K562 (cell line): ENCODE results near the gene TMCC1. TPM values are rescaled to one million over a fixed set of nuclear protein-coding genes. Genes with fewer than 3 reads are reported as not detected.

Experiments used
- ATAC-seq: fragments of 200-7000 bp; cut with Tn5 transposase; 3 replicates; pipeline ENCODE4 v1.9.1; 2020; ENCODE audit warnings: moderate library complexity
- BruUV-seq: library from RNA; stranded (reverse); fragments of 400-500 nt; replicated peaks from 2 replicates; lab custom pipeline; 2021; lab: Mats Ljungman, UMichigan
- CTCF ChIA-PET: fragments of 300-600 bp; formaldehyde crosslinking; extraction: SDS; loops from one replicate; lab custom pipeline; 2021; ENCODE audit warnings: low intra/inter-chr PET ratio; lab: Yijun Ruan, JAX
- POLR2A ChIA-PET: fragments of 300-600, 350-650 bp; sonication (Branson Sonifier 250); formaldehyde crosslinking; extraction: SDS; loops from one replicate; lab custom pipeline; 2021; ENCODE audit warnings: antibody characterized with exemption, inconsistent platforms; lab: Yijun Ruan, JAX
- DNase-seq, 4 experiments: peaks; one replicate each; pipeline versions ENCODE4 v3.0.0 to v3.0.0-alpha.2; 2011 to 2018; ENCODE audit warnings: low spot score in 3 of 4, mixed read lengths in 3 of 4; ENCODE audit errors: extremely low read depth in 1 of 4
- FAIRE-seq: peaks from 2 replicates; lab custom pipeline; 2011; peaks lifted over from hg19 to GRCh38; lab: Jason Lieb, UNC
- H2AFZ ChIP-seq: 2 replicates; pipeline ENCODE4 v1.6.0; 2011; ENCODE audit warnings: low read depth, low read length, control low read depth, inconsistent platforms
- H3K27ac ChIP-seq: fragments of 200-600 bp; 3 replicates; pipeline ENCODE4 v1.8.0; 2011; ENCODE audit warnings: low read depth, mild to moderate bottlenecking, control low read depth, inconsistent platforms, low read length, moderate library complexity, mixed read lengths; ENCODE audit errors: extremely low read depth
- H3K27me3 ChIP-seq, 2 experiments: fragments of 300-600 bp in 1 of 2; 2 replicates in 1 of 2; 3 replicates in 1 of 2; pipeline versions ENCODE4 v1.6.0 to v1.8.0; 2011; ENCODE audit warnings: inconsistent platforms in 2 of 2, low read length in 2 of 2, mild to moderate bottlenecking in 1 of 2, mixed read lengths in 1 of 2, moderate library complexity in 1 of 2; ENCODE audit not compliant: control insufficient read depth in 2 of 2, insufficient read depth in 2 of 2
- H3K36me3 ChIP-seq: fragments of 300-600 bp; 3 replicates; pipeline ENCODE4 v1.8.0; 2011; ENCODE audit warnings: mild to moderate bottlenecking, low read length, inconsistent platforms; ENCODE audit not compliant: control insufficient read depth, insufficient read depth
- H3K4me1 ChIP-seq, 2 experiments: fragments of 200-600 bp in 1 of 2; replicated peaks in 1 of 2; 2 replicates in 1 of 2; 3 replicates in 1 of 2; pipeline versions ENCODE4 v1.5.1 to v1.8.0; 2011; ENCODE audit warnings: inconsistent platforms in 2 of 2, low read length in 2 of 2, mild to moderate bottlenecking in 1 of 2, mixed read lengths in 1 of 2, moderate library complexity in 1 of 2; ENCODE audit not compliant: control insufficient read depth in 2 of 2, insufficient read depth in 2 of 2
- H3K4me2 ChIP-seq: 2 replicates; pipeline ENCODE4 v1.6.1; 2011; ENCODE audit warnings: low read length, control low read depth, inconsistent platforms, mixed read lengths; ENCODE audit not compliant: insufficient read depth
- H3K4me3 ChIP-seq: fragments of 200-600 bp; sonication (generic), shearing (Covaris generic); 2 replicates; pipeline ENCODE4 v1.5.1; 2016; ENCODE audit warnings: control low read depth, inconsistent platforms
- H3K79me2 ChIP-seq: fragments of 200-600 bp; 3 replicates; pipeline ENCODE4 v1.8.0; 2011; ENCODE audit warnings: low read length, inconsistent platforms; ENCODE audit not compliant: control insufficient read depth, insufficient read depth
- H3K9ac ChIP-seq, 2 experiments: 2 replicates each; pipeline versions ENCODE4 v1.6.0 to v1.6.1; 2011; ENCODE audit warnings: low read depth in 2 of 2, low read length in 2 of 2, control low read depth in 1 of 2, inconsistent platforms in 1 of 2, mild to moderate bottlenecking in 1 of 2, mixed read lengths in 1 of 2; ENCODE audit not compliant: insufficient read depth in 1 of 2
- H3K9me1 ChIP-seq: one replicate; pipeline ENCODE4 v1.6.0; 2011; ENCODE audit warnings: inconsistent platforms, mild to moderate bottlenecking, low read length, moderate library complexity; ENCODE audit not compliant: control insufficient read depth, insufficient read depth
- H3K9me3 ChIP-seq: replicated peaks from 2 replicates; pipeline ENCODE4 v1.5.1; 2011; ENCODE audit warnings: low read depth, low read length, inconsistent platforms; ENCODE audit not compliant: control insufficient read depth, insufficient read depth
- H4K20me1 ChIP-seq: replicated peaks from 2 replicates; pipeline ENCODE4 v1.6.1; 2011; ENCODE audit warnings: low read length, inconsistent platforms, mixed read lengths; ENCODE audit not compliant: control insufficient read depth, insufficient read depth
- NEUROD1 ChIP-seq: fragments of 150-350 bp; IDR thresholded peaks from 2 replicates; pipeline ENCODE4 v1.6.1; 2014; ENCODE audit warnings: borderline replicate concordance, low read length, low read depth; ENCODE audit not compliant: partially characterized antibody
- RBFOX2 ChIP-seq: fragments of 200-400 bp; formaldehyde crosslinking; IDR thresholded peaks from 2 replicates; pipeline ENCODE4 v1.6.1; 2017; ENCODE audit warnings: low read depth, mild to moderate bottlenecking, low read length, moderate library complexity
- SMC3 ChIP-seq: conservative IDR thresholded peaks from 2 replicates; pipeline ENCODE4 v1.6.1; 2011; ENCODE audit warnings: low read depth, low read length, improper control_type of control experiment; ENCODE audit not compliant: insufficient read depth
- ZZZ3 ChIP-seq: fragments of 450-650 bp; IDR thresholded peaks from 2 replicates; pipeline ENCODE4 v1.6.1; 2016; ENCODE audit warnings: antibody characterized with exemption, mild to moderate bottlenecking, moderate library complexity
- WGBS: fragments of 100-300 bp; shearing (Covaris generic); methylation state at CpG from one replicate; pipeline ENCODE4 v1.1.6; 2016; ENCODE audit warnings: low coverage, mixed read lengths; ENCODE audit not compliant: insufficient coverage; ENCODE audit errors: missing lambda C conversion rate; 5-methylcytosine and 5-hydroxymethylcytosine counted together
- in situ Hi-C: fragments of 300-500 bp; cut with MboI; formaldehyde crosslinking; loops from 4 replicates; pipeline ENCODE4 v1.15.0; 2018; ENCODE audit warnings: inconsistent platforms, mixed read lengths
- intact Hi-C: fragments of 100-400 bp; cut with micrococcal nuclease; formaldehyde crosslinking; loops from 2 replicates; pipeline ENCODE4 v1.14.2; 2022
- polyA plus RNA-seq, 8 experiments: library from polyadenylated mRNA; depleted of rRNA in 4 of 8; stranded (reverse) in 5 of 8; unstranded in 3 of 8; fragments of >200 nt; fragmentation: Nextera tagmentation in 2 of 8; fragmentation: Illumina TruSeq in 1 of 8; extraction: Ambion mirVana in 2 of 8; extraction: Trizol in 1 of 8; gene quantifications; 2 replicates each; pipeline versions ENCODE4 v1.2.1 to v1.2.3, GENCODE V29; 2011 to 2014; ENCODE audit warnings: inconsistent platforms in 1 of 8, missing spikeins in 1 of 8
- total RNA-seq, 7 experiments: library from RNA; depleted of rRNA in 6 of 7; stranded (reverse); fragments of >200 nt in 6 of 7; fragmentation: Illumina TruSeq in 2 of 7; extraction: Trizol in 2 of 7; gene quantifications; 2 replicates each; pipeline versions ENCODE4 v1.2.1 to v1.2.3, GENCODE V29; 2011 to 2021; ENCODE audit warnings: low replicate concordance in 1 of 7
- TF ChIP-seq, protein P1 (sequence below), 2 experiments: fragments of 450-650 bp; formaldehyde crosslinking in 1 of 2; IDR thresholded peaks; 2 replicates each; pipeline versions ENCODE4 v1.4.0 to v1.6.1; 2014 to 2020; ENCODE audit warnings: mild to moderate bottlenecking in 2 of 2, borderline replicate concordance in 1 of 2, low read depth in 1 of 2
- TF ChIP-seq, protein P2 (sequence below): sonication (generic); formaldehyde crosslinking; IDR thresholded peaks from 2 replicates; pipeline ENCODE4 v1.8.0; 2022; ENCODE audit warnings: mild to moderate bottlenecking, missing genetic modification reagents, borderline replicate concordance
- TF ChIP-seq, protein P3 (sequence below), 2 experiments: fragments of 450-650 bp; IDR thresholded peaks; 2 replicates each; pipeline ENCODE4 v1.6.1; 2016

Gene TMCC1
- total and polyA plus RNA-seq, 9 of the 15 experiments (the other 6 are each of a cell fraction or from before 2014, with no cell fraction given): 0.89 to 8.7 (median 4.0) TPM

DNA sequence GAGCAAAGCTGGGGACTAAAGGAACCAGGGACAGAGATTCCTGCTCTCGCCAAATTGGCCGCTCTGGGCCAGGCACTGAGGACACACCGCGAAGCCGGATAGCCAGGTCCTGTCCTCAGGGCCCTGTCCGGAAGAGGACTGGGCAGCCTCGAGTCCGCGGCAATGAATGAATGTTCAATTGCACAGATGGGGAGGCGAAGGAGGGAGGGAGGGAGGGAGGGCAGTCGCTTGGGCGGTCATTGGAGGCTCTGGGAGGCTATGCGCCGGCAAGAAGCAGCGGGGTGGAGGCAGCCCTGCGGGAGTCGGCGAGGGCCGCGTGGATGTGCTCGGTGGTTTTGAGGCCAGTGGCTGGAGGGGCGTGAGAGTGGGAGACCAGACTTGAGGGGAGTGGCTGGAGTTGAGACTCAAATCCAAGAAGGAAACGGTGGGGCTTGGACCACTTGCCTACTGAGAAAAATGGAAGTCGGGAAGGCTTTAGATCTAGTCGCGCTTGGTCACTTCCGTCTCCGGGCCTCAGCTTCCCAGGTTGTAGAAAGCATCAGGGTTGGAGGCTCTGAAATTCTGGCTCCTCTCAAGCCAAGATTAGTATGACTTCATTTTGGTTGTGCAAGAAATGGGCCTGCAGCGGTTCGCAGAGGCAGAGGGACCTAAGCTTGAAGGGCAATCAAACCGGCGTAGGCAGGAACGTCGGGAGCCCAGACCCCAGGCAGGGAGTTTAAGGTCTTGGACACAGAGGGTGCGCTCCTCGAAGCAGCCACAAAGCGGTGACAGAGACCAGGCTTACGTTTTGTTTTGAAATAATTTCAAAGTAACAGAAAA is 266.0 kb downstream of the TMCC1 start:
- Histone ChIP-seq H3K9ac (peak overlapping the region; percentile 71 to 90; a peak in 3 of 4 replicates), H2AFZ (peak overlapping the region; percentile 95), H3K36me3 (no peaks in the 10 kb centered on the region), H3K9me3 (no peaks in the 10 kb centered on the region), H3K4me1 (peaks cover 5 to 51% of the 10 kb centered on the region in 2 experiments), H4K20me1 (no peaks in the 10 kb centered on the region), H3K79me2 (no peaks in the 10 kb centered on the region), H3K27me3 (no peaks in the 10 kb centered on the region), H3K4me3 (peak overlapping the region; percentile 45), H3K9me1 (no peaks in the 10 kb centered on the region), H3K4me2 (peak overlapping the region; percentile 72), H3K27ac (no peak overlapping the region; the same call in 2 of the 3 replicates)
- BruUV-seq: TSS peak; percentile 89
- FAIRE-seq (no peak), ATAC-seq (no peak), DNase-seq (no peak)
- ChIA-PET POLR2A (interaction anchor here (1.0 kb wide), 1 partner anchor 252 kb away, joined by 3 read pairs; no protein-coding TSS in a partner anchor), CTCF (interaction anchor here (0.6 to 2.8 kb wide), 6 partner anchors 36 to 307 kb away, joined by 3 to 11 read pairs (median 5); no protein-coding TSS in a partner anchor)
- in situ Hi-C loops: no loop called here
- WGBS: 79% methylated on average over 22 of the region's 38 CpGs
- intact Hi-C loops: loop anchor here (1.0 to 5.0 kb wide), 3 partner anchors 135 to 305 kb away; no protein-coding TSS in a partner anchor
- no peak for TF ChIP-seq NEUROD1
- TF ChIP-seq, protein P1, sequence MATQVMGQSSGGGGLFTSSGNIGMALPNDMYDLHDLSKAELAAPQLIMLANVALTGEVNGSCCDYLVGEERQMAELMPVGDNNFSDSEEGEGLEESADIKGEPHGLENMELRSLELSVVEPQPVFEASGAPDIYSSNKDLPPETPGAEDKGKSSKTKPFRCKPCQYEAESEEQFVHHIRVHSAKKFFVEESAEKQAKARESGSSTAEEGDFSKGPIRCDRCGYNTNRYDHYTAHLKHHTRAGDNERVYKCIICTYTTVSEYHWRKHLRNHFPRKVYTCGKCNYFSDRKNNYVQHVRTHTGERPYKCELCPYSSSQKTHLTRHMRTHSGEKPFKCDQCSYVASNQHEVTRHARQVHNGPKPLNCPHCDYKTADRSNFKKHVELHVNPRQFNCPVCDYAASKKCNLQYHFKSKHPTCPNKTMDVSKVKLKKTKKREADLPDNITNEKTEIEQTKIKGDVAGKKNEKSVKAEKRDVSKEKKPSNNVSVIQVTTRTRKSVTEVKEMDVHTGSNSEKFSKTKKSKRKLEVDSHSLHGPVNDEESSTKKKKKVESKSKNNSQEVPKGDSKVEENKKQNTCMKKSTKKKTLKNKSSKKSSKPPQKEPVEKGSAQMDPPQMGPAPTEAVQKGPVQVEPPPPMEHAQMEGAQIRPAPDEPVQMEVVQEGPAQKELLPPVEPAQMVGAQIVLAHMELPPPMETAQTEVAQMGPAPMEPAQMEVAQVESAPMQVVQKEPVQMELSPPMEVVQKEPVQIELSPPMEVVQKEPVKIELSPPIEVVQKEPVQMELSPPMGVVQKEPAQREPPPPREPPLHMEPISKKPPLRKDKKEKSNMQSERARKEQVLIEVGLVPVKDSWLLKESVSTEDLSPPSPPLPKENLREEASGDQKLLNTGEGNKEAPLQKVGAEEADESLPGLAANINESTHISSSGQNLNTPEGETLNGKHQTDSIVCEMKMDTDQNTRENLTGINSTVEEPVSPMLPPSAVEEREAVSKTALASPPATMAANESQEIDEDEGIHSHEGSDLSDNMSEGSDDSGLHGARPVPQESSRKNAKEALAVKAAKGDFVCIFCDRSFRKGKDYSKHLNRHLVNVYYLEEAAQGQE (IDR thresholded peaks at IDR 0.05; ENCODE audit: borderline replicate concordance): peak; percentile 55; the same call in 1 of the 2 replicates
- TF ChIP-seq, protein P1 (CRISPR knock-in tag; IDR thresholded peaks at IDR 0.05; ENCODE audit: low read depth): no peak
- no peak for TF ChIP-seq ZZZ3
- TF ChIP-seq, protein P2, sequence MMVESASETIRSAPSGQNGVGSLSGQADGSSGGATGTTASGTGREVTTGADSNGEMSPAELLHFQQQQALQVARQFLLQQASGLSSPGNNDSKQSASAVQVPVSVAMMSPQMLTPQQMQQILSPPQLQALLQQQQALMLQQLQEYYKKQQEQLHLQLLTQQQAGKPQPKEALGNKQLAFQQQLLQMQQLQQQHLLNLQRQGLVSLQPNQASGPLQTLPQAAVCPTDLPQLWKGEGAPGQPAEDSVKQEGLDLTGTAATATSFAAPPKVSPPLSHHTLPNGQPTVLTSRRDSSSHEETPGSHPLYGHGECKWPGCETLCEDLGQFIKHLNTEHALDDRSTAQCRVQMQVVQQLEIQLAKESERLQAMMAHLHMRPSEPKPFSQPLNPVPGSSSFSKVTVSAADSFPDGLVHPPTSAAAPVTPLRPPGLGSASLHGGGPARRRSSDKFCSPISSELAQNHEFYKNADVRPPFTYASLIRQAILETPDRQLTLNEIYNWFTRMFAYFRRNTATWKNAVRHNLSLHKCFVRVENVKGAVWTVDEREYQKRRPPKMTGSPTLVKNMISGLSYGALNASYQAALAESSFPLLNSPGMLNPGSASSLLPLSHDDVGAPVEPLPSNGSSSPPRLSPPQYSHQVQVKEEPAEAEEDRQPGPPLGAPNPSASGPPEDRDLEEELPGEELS (CRISPR knock-in tag): 0 out of 2 replicates have a peak, but pooled peaks have one; percentile 0
- TF ChIP-seq RBFOX2: peak; percentile 38; the same call in 1 of the 2 replicates
- TF ChIP-seq, protein P3, sequence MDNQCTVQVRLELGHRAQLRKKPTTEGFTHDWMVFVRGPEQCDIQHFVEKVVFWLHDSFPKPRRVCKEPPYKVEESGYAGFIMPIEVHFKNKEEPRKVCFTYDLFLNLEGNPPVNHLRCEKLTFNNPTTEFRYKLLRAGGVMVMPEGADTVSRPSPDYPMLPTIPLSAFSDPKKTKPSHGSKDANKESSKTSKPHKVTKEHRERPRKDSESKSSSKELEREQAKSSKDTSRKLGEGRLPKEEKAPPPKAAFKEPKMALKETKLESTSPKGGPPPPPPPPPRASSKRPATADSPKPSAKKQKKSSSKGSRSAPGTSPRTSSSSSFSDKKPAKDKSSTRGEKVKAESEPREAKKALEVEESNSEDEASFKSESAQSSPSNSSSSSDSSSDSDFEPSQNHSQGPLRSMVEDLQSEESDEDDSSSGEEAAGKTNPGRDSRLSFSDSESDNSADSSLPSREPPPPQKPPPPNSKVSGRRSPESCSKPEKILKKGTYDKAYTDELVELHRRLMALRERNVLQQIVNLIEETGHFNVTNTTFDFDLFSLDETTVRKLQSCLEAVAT (IDR thresholded peaks at IDR 0.05): peak in 1 of 2 experiments; percentile 75; a peak in 1 of 4 replicates
- peak; percentile 27; the same call in 1 of the 2 replicates for TF ChIP-seq SMC3
